Mucosa of descending colon (tissue), 3 donors: Measurements from ENCODE around the gene B4GALT7. TPM values are rescaled to one million over a fixed set of nuclear protein-coding genes. Genes with fewer than 3 reads are reported as not detected.
A peak's percentile ranks its signal among the peaks of the same experiment; 100 is the strongest.

Source experiments
- ATAC-seq: fragments of 200-7000 bp; cut with Tn5 transposase; one replicate; pipeline ENCODE4 v1.9.1; 2020; ENCODE audit warnings: mild to moderate bottlenecking, moderate library complexity
- DNase-seq, 3 donors: peaks; one replicate each; pipeline ENCODE4 v3.0.0-alpha.2; 2020
- H3K36me3 ChIP-seq: fragments of 200-600 bp; one replicate; pipeline ENCODE4 v1.8.0; 2021; ENCODE audit warnings: low read depth, mild to moderate bottlenecking
- H3K4me1 ChIP-seq: fragments of 200-600 bp; one replicate; pipeline ENCODE4 v1.8.0; 2021; ENCODE audit warnings: low read depth, mild to moderate bottlenecking
- H3K4me3 ChIP-seq: fragments of 200-600 bp; one replicate; pipeline ENCODE4 v1.8.0; 2021; ENCODE audit warnings: mild to moderate bottlenecking
- H3K9me3 ChIP-seq: fragments of 200-600 bp; one replicate; pipeline ENCODE4 v1.8.0; 2021; ENCODE audit warnings: mild to moderate bottlenecking
- CTCF ChIP-seq: fragments of 200-600 bp; IDR thresholded peaks from one replicate; pipeline ENCODE4 v1.8.0; 2022; ENCODE audit warnings: antibody characterized with exemption, mild to moderate bottlenecking
- intact Hi-C, 2 donors: fragments of 100-400 bp; cut with DNase I in 1 of 2; cut with micrococcal nuclease in 1 of 2; formaldehyde crosslinking; loops; one replicate each; pipeline versions ENCODE4 v1.11.0 to v1.11.1; 2022; cut with DNase I, micrococcal nuclease
- total RNA-seq, 3 donors: library from RNA; stranded (reverse); fragmentation: NEBNext Ultra II Directional in 2 of 3; extraction: Animal tissue kit (Norgen Biotek cat#: 25700) in 2 of 3; gene quantifications; one replicate each; pipeline versions ENCODE4 v1.2.1 to v1.2.4, GENCODE V29; 2021 to 2023
- donor health status: DM: no; HTN: no; CAD: no; lungs with moderate emphysema.
- donor health status: DM: no; HTN: no; CAD: no.
- donor health status: DM: no; HTN: yes; CAD: no.

The B4GALT7 gene
- total RNA-seq, 3 donors from 2014 or later: 19.3 to 21.5 (median 19.4) TPM

DNA sequence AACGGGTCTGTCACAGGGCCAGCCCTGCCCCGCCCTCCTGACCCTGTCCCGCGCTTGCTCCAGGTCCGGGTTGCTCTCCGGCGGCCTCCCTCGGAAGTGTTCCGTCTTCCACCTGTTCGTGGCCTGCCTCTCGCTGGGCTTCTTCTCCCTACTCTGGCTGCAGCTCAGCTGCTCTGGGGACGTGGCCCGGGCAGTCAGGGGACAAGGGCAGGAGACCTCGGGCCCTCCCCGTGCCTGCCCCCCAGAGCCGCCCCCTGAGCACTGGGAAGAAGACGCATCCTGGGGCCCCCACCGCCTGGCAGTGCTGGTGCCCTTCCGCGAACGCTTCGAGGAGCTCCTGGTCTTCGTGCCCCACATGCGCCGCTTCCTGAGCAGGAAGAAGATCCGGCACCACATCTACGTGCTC lies 4.2 kb downstream of the B4GALT7 start:
- peaks cover 24% of the 10 kb centered on the region for H3K4me1 ChIP-seq
- H3K4me3 ChIP-seq: no peak overlapping the region
- peak in 1 of 3 donors; percentile 53 for DNase-seq

DNA sequence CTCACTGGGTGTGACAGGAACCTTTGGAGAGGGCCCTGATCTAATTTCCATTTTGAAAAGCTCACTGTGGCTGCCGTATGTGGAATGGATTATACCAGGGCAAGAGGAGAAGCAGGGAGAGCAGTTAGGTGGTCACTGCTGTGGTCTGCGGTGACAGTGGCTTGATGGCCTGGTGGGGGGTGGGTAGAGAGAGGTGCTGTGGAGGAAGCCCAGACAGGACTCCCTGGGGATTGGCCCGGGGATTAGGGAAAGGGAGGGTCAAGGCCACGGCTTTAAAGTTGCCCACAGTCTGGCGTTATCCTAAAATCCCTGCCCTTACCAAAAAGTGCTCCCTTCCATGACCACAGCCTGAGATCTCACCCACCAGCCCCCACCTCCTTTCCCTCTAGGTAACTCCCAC lies 4.7 kb downstream of the B4GALT7 start:
- intact Hi-C loops: no loop called here
- Histone ChIP-seq H3K9me3 (no peaks in the 10 kb centered on the region), H3K36me3 (no peaks in the 10 kb centered on the region), H3K4me1 (peaks cover 24% of the 10 kb centered on the region), H3K4me3 (no peak overlapping the region)
- TF ChIP-seq CTCF: no peak
- no peak for ATAC-seq
- no peak for DNase-seq

More for the DNA sequence above, 4.2 kb downstream of the B4GALT7 start:
- no peak for ATAC-seq
- Histone ChIP-seq H3K36me3 (no peaks in the 10 kb centered on the region), H3K9me3 (no peaks in the 10 kb centered on the region)
- intact Hi-C loops: no loop called here
- TF ChIP-seq CTCF: no peak

DNA sequence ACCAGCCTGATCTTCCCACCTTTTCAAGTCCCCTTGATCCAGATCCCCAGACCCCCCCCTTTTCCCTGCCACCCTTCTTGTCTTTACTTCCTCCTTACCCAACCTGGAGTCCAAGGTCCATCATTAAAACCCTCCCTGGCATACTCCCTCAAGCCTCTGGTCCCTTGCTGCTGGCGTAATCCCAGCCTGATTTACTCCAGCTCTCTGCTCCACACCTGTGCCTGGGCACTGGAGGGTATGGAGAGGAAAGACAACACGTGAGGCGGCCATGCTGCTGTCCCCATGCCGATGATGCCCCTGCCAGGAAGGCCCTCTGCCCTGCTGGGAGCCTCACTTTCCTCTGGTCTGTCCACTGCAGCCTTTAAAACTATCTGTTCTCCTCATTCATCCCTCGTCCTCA lies 5.1 kb downstream of the B4GALT7 start:
- intact Hi-C loops: no loop called here
- H3K4me1 ChIP-seq: peaks cover 24% of the 10 kb centered on the region
- H3K36me3 ChIP-seq: no peaks in the 10 kb centered on the region
- no peak overlapping the region for H3K4me3 ChIP-seq
- no peaks in the 10 kb centered on the region for H3K9me3 ChIP-seq
- peak; percentile 68 for ATAC-seq
- DNase-seq: peak in 2 of 3 donors; percentile 61 to 75
- TF ChIP-seq CTCF: no peak

DNA sequence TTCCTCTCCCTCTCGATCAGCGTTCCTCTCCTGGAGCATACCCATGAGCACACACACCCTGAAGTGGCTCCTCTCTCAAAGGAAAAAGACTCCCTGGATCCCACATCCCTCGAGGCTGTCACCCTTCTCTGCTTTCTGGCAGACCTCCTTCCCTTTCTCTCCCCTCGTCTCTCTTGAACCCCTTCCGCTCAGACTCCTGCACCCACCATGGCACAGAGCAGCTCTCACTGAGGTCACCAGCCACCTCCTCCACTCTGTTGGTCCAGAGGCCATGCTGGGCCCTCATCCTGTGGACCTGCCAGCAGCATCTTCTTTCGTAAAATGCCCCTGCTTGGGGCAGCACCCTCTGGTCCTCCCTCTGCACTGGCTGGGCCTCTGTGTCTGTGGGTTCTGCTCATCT lies 5.7 kb downstream of the B4GALT7 start:
- no peak for TF ChIP-seq CTCF
- no peaks in the 10 kb centered on the region for H3K36me3 ChIP-seq

DNA sequence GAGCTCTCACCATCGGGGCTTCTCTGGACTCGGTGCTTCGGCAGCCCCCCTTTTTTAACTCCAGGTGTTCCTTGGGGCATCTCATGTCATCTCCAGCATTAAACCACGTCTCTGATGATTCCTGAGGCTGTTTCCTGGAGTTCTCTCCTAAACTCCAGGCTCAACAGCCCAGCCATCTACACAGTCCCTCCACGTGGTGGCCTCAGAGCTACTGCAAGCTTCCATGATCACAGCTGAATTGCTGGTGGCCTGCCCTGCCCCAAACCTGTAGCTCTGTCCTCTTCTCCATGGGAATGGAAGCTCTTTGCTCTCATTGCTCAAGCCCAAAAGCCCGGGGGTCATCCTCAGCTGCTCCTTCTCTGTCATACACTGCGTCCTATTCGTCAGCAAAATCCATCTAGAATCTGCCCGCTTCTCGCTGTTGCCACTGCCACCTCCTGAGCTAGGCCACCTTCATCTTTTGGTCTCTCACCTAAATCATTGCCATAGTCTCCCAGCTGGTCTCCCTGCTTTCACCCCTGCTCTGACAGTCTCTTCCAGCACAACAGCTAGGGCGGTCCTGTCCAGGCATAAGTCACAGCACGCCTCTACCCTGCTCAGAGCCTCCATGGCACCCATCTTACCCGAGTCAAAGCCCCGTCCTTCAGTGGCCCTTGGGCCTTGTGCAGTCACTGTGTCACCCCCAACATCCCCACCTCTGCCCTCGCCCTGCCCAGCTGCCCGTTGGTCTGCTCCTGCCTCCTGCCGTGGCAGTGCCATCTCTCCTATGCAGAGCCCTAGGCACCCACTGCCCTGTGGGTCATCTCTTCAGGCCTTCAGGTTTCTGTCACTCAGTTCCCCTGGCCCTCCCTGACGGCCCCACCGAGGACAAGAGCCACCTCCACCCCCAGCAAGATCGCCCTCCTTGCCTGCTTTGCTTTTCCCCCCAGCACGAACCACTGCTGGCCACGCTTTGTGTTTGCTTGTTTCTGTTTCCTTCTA lies 6.4 kb downstream of the B4GALT7 start:
- intact Hi-C loops: no loop called here
- DNase-seq: no peak

More for the DNA sequence above, 5.7 kb downstream of the B4GALT7 start:
- Histone ChIP-seq H3K4me1 (peaks cover 23% of the 10 kb centered on the region), H3K4me3 (no peak overlapping the region), H3K9me3 (no peaks in the 10 kb centered on the region)
- ATAC-seq (no peak), DNase-seq (no peak)
- intact Hi-C loops: no loop called here

More for the DNA sequence above, 6.4 kb downstream of the B4GALT7 start:
- no peak overlapping the region for H3K4me3 ChIP-seq
- no peak for TF ChIP-seq CTCF
- no peak for ATAC-seq
- H3K9me3 ChIP-seq: no peaks in the 10 kb centered on the region
- peaks cover 19% of the 10 kb centered on the region for H3K4me1 ChIP-seq
- H3K36me3 ChIP-seq: no peaks in the 10 kb centered on the region
